Astrocyte (in vitro differentiated cells and primary cell): ENCODE measurements around the gene DGKB.

ENCODE experiments used
- EZH2 ChIP-seq: IDR thresholded peaks from 2 replicates; pipeline ENCODE4 v1.6.1; 2012; ENCODE audit warnings: mild to moderate bottlenecking, low read length, inconsistent platforms; ENCODE audit not compliant: insufficient read depth
- TF ChIP-seq, protein P1 (sequence below): IDR thresholded peaks from 2 replicates; pipeline ENCODE4 v1.5.1; 2011; ENCODE audit warnings: low read depth, mild to moderate bottlenecking, inconsistent platforms, low read length, moderate library complexity; ENCODE audit not compliant: insufficient read depth

DNA sequence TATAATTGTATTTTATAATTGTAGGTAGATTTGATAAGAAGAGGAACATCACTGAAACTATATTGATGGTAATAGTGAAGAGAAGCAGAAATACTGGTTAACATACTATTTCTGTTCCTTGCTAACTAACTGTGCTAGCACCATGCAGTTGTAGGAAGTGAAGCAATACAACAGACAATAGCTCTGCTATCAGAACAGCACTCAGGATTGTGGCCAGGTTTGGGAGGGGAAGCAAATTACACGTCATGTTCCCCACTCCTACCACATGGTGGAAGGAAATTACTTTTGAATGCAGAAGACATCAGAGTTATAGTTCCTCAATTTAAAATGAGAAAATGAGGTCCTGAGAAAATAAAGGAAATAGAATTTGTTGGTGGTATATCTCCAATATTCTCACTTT, 151.1 kb downstream of the DGKB start:
- TF ChIP-seq, protein P1, sequence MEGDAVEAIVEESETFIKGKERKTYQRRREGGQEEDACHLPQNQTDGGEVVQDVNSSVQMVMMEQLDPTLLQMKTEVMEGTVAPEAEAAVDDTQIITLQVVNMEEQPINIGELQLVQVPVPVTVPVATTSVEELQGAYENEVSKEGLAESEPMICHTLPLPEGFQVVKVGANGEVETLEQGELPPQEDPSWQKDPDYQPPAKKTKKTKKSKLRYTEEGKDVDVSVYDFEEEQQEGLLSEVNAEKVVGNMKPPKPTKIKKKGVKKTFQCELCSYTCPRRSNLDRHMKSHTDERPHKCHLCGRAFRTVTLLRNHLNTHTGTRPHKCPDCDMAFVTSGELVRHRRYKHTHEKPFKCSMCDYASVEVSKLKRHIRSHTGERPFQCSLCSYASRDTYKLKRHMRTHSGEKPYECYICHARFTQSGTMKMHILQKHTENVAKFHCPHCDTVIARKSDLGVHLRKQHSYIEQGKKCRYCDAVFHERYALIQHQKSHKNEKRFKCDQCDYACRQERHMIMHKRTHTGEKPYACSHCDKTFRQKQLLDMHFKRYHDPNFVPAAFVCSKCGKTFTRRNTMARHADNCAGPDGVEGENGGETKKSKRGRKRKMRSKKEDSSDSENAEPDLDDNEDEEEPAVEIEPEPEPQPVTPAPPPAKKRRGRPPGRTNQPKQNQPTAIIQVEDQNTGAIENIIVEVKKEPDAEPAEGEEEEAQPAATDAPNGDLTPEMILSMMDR = no peak
- TF ChIP-seq EZH2 = no peak
